HepG2 (cell line): Measurements from ENCODE around the gene SYNE1. TPM values are rescaled to one million over a fixed set of nuclear protein-coding genes. Genes with fewer than 3 reads are reported as not detected.

Experiments used
- ATAC-seq: fragments of 200-7000 bp; cut with Tn5 transposase; 3 replicates; pipeline ENCODE4 v1.9.1; 2020; ENCODE audit warnings: mild to moderate bottlenecking, moderate library complexity
- BruUV-seq: library from RNA; stranded (reverse); fragments of 400-500 nt; replicated peaks from 2 replicates; lab custom pipeline; 2021; lab: Mats Ljungman, UMichigan
- CTCF ChIA-PET: fragments of 300-600 bp; formaldehyde crosslinking; extraction: SDS; loops from one replicate; lab custom pipeline; 2021; ENCODE audit warnings: low total read pairs, inconsistent platforms, low intra/inter-chr PET ratio; lab: Yijun Ruan, JAX
- POLR2A ChIA-PET: fragments of 350-600 bp; sonication (Branson Sonifier 250); formaldehyde crosslinking; loops from one replicate; lab custom pipeline; 2020; ENCODE audit warnings: antibody characterized with exemption, inconsistent platforms; lab: Yijun Ruan, JAX
- DNase-seq: peaks from one replicate; pipeline ENCODE4 v3.0.0-alpha.2; 2015; ENCODE audit warnings: low spot score
- FAIRE-seq: peaks from 3 replicates; lab custom pipeline; 2011; peaks lifted over from hg19 to GRCh38; lab: Jason Lieb, UNC
- H2AFZ ChIP-seq: one replicate; pipeline ENCODE4 v1.6.1; 2011; ENCODE audit warnings: low read length, inconsistent platforms
- H3K27ac ChIP-seq: fragments of 300-600 bp; 3 replicates; pipeline ENCODE4 v1.8.0; 2011; ENCODE audit warnings: mixed run types, mild to moderate bottlenecking, mixed read lengths, low read length, inconsistent platforms; ENCODE audit not compliant: insufficient read depth; ENCODE audit errors: extremely low read length
- H3K27me3 ChIP-seq, 2 experiments: fragments of 200-600 bp in 1 of 2; 2 replicates in 1 of 2; 3 replicates in 1 of 2; pipeline versions ENCODE4 v1.6.0 to v1.8.0; 2011; ENCODE audit warnings: low read length in 2 of 2, mild to moderate bottlenecking in 2 of 2, moderate library complexity in 2 of 2, inconsistent platforms in 1 of 2; ENCODE audit not compliant: insufficient read depth in 2 of 2, control insufficient read depth in 1 of 2
- H3K36me3 ChIP-seq, 2 experiments: fragments of 200-600 bp in 1 of 2; replicated peaks in 1 of 2; 2 replicates in 1 of 2; 3 replicates in 1 of 2; pipeline versions ENCODE4 v1.5.1 to v1.8.0; 2011; ENCODE audit warnings: low read length in 2 of 2, inconsistent platforms in 1 of 2; ENCODE audit not compliant: insufficient read depth in 2 of 2, control insufficient read depth in 1 of 2
- H3K4me1 ChIP-seq: 2 replicates; pipeline ENCODE4 v1.5.1; 2012; ENCODE audit warnings: low read length, inconsistent platforms; ENCODE audit not compliant: insufficient read depth
- H3K4me2 ChIP-seq: 2 replicates; pipeline ENCODE4 v1.6.0; 2011; ENCODE audit warnings: low read depth, low read length, inconsistent platforms
- H3K4me3 ChIP-seq, 3 experiments: fragments of 200-600 bp in 1 of 3; sonication (generic), shearing (Covaris generic) in 1 of 3; replicated peaks in 1 of 3; 2 replicates each; pipeline ENCODE4 v1.5.1; 2011 to 2016; ENCODE audit warnings: low read length in 3 of 3, inconsistent platforms in 2 of 3, low read depth in 2 of 3, mild to moderate bottlenecking in 2 of 3, control low read depth in 1 of 3, mixed read lengths in 1 of 3; ENCODE audit not compliant: insufficient read depth in 1 of 3
- H3K79me2 ChIP-seq: one replicate; pipeline ENCODE4 v1.6.1; 2011; ENCODE audit warnings: low read length, inconsistent platforms; ENCODE audit not compliant: insufficient read depth
- H3K9ac ChIP-seq: 2 replicates; pipeline ENCODE4 v1.6.0; 2011; ENCODE audit warnings: mild to moderate bottlenecking, low read depth, low read length, inconsistent platforms; ENCODE audit not compliant: insufficient read depth
- H3K9me3 ChIP-seq: 2 replicates; pipeline ENCODE4 v1.5.1; 2012; ENCODE audit warnings: mild to moderate bottlenecking, low read length
- H4K20me1 ChIP-seq: 2 replicates; pipeline ENCODE4 v1.6.0; 2011; ENCODE audit warnings: inconsistent platforms, mild to moderate bottlenecking, low read length, moderate library complexity; ENCODE audit not compliant: insufficient read depth
- GFI1 ChIP-seq: sonication (generic); formaldehyde crosslinking; IDR thresholded peaks from 2 replicates; pipeline ENCODE4 v1.5.0; 2020; ENCODE audit warnings: missing genetic modification reagents, mild to moderate bottlenecking, borderline replicate concordance
- MIXL1 ChIP-seq: IDR thresholded peaks from 2 replicates; pipeline ENCODE4 v1.6.1; 2016
- MTF1 ChIP-seq: sonication (generic); formaldehyde crosslinking; IDR thresholded peaks from 2 replicates; pipeline ENCODE4 v1.5.0; 2020; ENCODE audit warnings: missing genetic modification reagents
- RAD21 ChIP-seq: fragments of 450-650 bp; formaldehyde crosslinking; IDR thresholded peaks from 2 replicates; pipeline ENCODE4 v1.5.0; 2020; ENCODE audit warnings: mild to moderate bottlenecking
- SMC3 ChIP-seq: IDR thresholded peaks from 2 replicates; pipeline ENCODE4 v1.6.1; 2011; ENCODE audit warnings: low read length, improper control_type of control experiment
- STAG1 ChIP-seq: sonication (generic); formaldehyde crosslinking; IDR thresholded peaks from 2 replicates; pipeline ENCODE4 v1.4.0; 2020; ENCODE audit warnings: missing genetic modification reagents
- WGBS: methylation state at CpG from one replicate; pipeline ENCODE4 v1.1.6; 2017; ENCODE audit warnings: low lambda C conversion rate; 5-methylcytosine and 5-hydroxymethylcytosine counted together
- in situ Hi-C: cut with HindIII; loops from 2 replicates; pipeline ENCODE4 v1.10.0; 2017; ENCODE audit warnings: low pct_unique_long_range_greater_than_20kb; ENCODE audit not compliant: extremely low pct_ligation_motif_present
- intact Hi-C: fragments of 100-400 bp; cut with micrococcal nuclease; formaldehyde crosslinking; loops from one replicate; pipeline ENCODE4 v1.10.0; 2022; ENCODE audit not compliant: unreplicated experiment
- polyA plus RNA-seq, 8 experiments: library from polyadenylated mRNA; depleted of rRNA in 3 of 8; stranded (reverse) in 7 of 8; unstranded in 1 of 8; fragments of >200 nt; fragmentation: Illumina TruSeq in 4 of 8; extraction: Trizol in 4 of 8; gene quantifications; 2 replicates each; pipeline versions ENCODE4 v1.2.1 to v1.2.3, GENCODE V29; 2011 to 2016; ENCODE audit warnings: low read depth in 4 of 8, missing spikeins in 1 of 8, mixed read lengths in 1 of 8; ENCODE audit not compliant: insufficient read depth in 1 of 8
- total RNA-seq, 5 experiments: library from RNA; depleted of rRNA; stranded (reverse); fragments of >200 nt; fragmentation: Illumina TruSeq; extraction: Trizol; gene quantifications; 2 replicates each; pipeline ENCODE4 v1.2.3, GENCODE V29; 2016; ENCODE audit warnings: low read depth in 1 of 5
- TF ChIP-seq, protein P1 (sequence below): IDR thresholded peaks from 2 replicates; pipeline ENCODE4 v1.6.1; 2016; ENCODE audit warnings: mild to moderate bottlenecking, missing biosample characterization, missing genetic modification reagents
- TF ChIP-seq, protein P2 (sequence below): IDR thresholded peaks from 2 replicates; pipeline ENCODE4 v1.6.1; 2016
- TF ChIP-seq, protein P3 (sequence below): sonication (generic); formaldehyde crosslinking; IDR thresholded peaks from 2 replicates; pipeline ENCODE4 v1.8.0; 2022; ENCODE audit warnings: mild to moderate bottlenecking, missing genetic modification reagents; ENCODE audit not compliant: insufficient replicate concordance
- TF ChIP-seq, protein P4 (sequence below): IDR thresholded peaks from 2 replicates; pipeline ENCODE4 v1.6.1; 2012; ENCODE audit warnings: low read depth, low read length, improper control_type of control experiment
- TF ChIP-seq, protein P5 (sequence below): sonication (generic); formaldehyde crosslinking; IDR thresholded peaks from 2 replicates; pipeline ENCODE4 v1.5.0; 2020; ENCODE audit warnings: mild to moderate bottlenecking, missing genetic modification reagents, moderate library complexity

SYNE1 gene
- total and polyA plus RNA-seq, 2 of the 13 experiments (the other 11 are each of a cell fraction or from before 2014, with no cell fraction given), result 5.5 to 15.9 TPM

DNA sequence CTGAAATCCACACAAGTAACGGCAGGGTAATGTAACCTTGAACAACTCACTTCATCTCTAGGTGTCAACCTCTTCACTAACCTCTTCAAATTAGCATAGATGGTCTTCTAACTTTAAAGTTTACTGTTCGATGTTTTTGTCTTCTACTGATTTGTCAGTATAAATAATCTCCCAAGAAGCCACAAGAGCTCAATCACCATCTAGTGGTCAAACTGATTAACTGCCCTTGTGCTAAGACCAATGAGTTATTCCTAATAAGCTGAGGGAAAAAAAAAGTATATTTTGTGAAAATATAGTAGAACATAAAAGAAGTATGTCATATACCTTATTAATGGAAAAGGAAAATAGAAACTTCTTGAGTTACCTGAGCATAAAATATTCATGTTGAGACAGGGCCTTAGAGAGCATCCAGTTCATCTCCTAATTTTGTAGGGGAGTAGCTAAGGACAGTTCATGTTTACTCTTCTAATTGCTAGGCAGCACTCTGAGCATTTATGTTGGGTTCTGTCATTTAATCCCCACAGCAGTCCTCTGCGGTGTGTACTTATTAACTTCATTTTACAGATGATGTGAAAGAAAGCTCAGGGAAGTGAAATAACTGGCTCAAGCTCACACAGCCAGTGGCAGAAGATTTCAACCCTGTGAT, 512.6 kb downstream of the SYNE1 start:
- in situ Hi-C loops, result loop anchor here (5.0 kb wide), 2 partner anchors 362 to 447 kb away; no protein-coding TSS in a partner anchor
- peak; percentile 84 for ATAC-seq

More for the DNA sequence above, 512.6 kb downstream of the SYNE1 start:
- DNase-seq (peak; percentile 54), FAIRE-seq (peak; percentile 81)
- no peak overlapping the region for H2AFZ ChIP-seq
- H4K20me1 ChIP-seq, result no peaks in the 10 kb centered on the region; the same call in 1 of the 2 replicates
- WGBS, result 43% methylated on average over 3 of the region's 3 CpGs
- no peaks in the 10 kb centered on the region for H3K79me2 ChIP-seq
- intact Hi-C loops, result loop anchor here (1.0 to 10.0 kb wide), 3 partner anchors 360 to 680 kb away; no protein-coding TSS in a partner anchor
- H3K4me3 ChIP-seq, result no peak overlapping the region
- POLR2A ChIA-PET, result interaction anchor here (1.3 kb wide), 1 partner anchor 456 kb away, joined by 5 read pairs; no protein-coding TSS in a partner anchor
- no peaks in the 10 kb centered on the region for H3K9me3 ChIP-seq
- H3K27me3 ChIP-seq, result no peaks in the 10 kb centered on the region
- H3K4me1 ChIP-seq, result no peaks in the 10 kb centered on the region
- H3K4me2 ChIP-seq, result no peak overlapping the region
- H3K27ac ChIP-seq, result no peak overlapping the region
- TF ChIP-seq, protein P1, sequence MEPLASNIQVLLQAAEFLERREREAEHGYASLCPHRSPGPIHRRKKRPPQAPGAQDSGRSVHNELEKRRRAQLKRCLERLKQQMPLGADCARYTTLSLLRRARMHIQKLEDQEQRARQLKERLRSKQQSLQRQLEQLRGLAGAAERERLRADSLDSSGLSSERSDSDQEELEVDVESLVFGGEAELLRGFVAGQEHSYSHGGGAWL (CRISPR knock-in tag), result no peak
- peak; percentile 62 for TF ChIP-seq RAD21 (CRISPR knock-in tag)
- peak; percentile 77 for TF ChIP-seq STAG1 (CRISPR knock-in tag)
- TF ChIP-seq, protein P2, sequence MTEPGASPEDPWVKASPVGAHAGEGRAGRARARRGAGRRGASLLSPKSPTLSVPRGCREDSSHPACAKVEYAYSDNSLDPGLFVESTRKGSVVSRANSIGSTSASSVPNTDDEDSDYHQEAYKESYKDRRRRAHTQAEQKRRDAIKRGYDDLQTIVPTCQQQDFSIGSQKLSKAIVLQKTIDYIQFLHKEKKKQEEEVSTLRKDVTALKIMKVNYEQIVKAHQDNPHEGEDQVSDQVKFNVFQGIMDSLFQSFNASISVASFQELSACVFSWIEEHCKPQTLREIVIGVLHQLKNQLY (CRISPR knock-in tag), result no peak
- TF ChIP-seq, protein P3, sequence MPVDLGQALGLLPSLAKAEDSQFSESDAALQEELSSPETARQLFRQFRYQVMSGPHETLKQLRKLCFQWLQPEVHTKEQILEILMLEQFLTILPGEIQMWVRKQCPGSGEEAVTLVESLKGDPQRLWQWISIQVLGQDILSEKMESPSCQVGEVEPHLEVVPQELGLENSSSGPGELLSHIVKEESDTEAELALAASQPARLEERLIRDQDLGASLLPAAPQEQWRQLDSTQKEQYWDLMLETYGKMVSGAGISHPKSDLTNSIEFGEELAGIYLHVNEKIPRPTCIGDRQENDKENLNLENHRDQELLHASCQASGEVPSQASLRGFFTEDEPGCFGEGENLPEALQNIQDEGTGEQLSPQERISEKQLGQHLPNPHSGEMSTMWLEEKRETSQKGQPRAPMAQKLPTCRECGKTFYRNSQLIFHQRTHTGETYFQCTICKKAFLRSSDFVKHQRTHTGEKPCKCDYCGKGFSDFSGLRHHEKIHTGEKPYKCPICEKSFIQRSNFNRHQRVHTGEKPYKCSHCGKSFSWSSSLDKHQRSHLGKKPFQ (CRISPR knock-in tag), result peak; percentile 26
- peak; percentile 78; the same call in 1 of the 2 replicates for TF ChIP-seq MIXL1
- TF ChIP-seq GFI1 (CRISPR knock-in tag), result 0 out of 2 replicates have a peak, but pooled peaks have one; percentile 26
- no peak for TF ChIP-seq MTF1
- peak; percentile 70 for TF ChIP-seq SMC3
- TF ChIP-seq, protein P4, sequence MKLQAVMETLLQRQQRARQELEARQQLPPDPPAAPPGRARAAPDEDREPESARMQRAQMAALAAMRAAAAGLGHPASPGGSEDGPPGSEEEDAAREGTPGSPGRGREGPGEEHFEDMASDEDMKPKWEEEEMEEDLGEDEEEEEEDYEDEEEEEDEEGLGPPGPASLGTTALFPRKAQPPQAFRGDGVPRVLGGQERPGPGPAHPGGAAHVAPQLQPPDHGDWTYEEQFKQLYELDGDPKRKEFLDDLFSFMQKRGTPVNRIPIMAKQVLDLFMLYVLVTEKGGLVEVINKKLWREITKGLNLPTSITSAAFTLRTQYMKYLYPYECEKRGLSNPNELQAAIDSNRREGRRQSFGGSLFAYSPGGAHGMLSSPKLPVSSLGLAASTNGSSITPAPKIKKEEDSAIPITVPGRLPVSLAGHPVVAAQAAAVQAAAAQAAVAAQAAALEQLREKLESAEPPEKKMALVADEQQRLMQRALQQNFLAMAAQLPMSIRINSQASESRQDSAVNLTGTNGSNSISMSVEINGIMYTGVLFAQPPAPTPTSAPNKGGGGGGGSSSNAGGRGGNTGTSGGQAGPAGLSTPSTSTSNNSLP, result 0 out of 2 replicates have a peak, but pooled peaks have one; percentile 27
- TF ChIP-seq, protein P5, sequence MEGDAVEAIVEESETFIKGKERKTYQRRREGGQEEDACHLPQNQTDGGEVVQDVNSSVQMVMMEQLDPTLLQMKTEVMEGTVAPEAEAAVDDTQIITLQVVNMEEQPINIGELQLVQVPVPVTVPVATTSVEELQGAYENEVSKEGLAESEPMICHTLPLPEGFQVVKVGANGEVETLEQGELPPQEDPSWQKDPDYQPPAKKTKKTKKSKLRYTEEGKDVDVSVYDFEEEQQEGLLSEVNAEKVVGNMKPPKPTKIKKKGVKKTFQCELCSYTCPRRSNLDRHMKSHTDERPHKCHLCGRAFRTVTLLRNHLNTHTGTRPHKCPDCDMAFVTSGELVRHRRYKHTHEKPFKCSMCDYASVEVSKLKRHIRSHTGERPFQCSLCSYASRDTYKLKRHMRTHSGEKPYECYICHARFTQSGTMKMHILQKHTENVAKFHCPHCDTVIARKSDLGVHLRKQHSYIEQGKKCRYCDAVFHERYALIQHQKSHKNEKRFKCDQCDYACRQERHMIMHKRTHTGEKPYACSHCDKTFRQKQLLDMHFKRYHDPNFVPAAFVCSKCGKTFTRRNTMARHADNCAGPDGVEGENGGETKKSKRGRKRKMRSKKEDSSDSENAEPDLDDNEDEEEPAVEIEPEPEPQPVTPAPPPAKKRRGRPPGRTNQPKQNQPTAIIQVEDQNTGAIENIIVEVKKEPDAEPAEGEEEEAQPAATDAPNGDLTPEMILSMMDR (CRISPR knock-in tag), result peak; percentile 70
- no peak overlapping the region for H3K9ac ChIP-seq
- CTCF ChIA-PET, result interaction anchor here (1.4 to 1.6 kb wide), 2 partner anchors 360 to 449 kb away, joined by 7 to 15 read pairs; no protein-coding TSS in a partner anchor
- no peaks in the 10 kb centered on the region for H3K36me3 ChIP-seq
- BruUV-seq, result no TSS peak
